ENCODE data around the gene MERTK.

The MERTK gene

GRCh38 chr2:111966241-111966640 lies 67.8 kb downstream of the MERTK start:
- no peak for TF ChIP-seq ZNF274 (IDR thresholded peaks at IDR 0.05; ENCODE audit: low read depth, low read length)
- H3K4me3 ChIP-seq (ENCODE audit: low read length): no peak overlapping the region

GRCh38 chr2:111967018-111967417 lies 68.6 kb downstream of the MERTK start:
- TF ChIP-seq ZNF274 (IDR thresholded peaks at IDR 0.05; ENCODE audit: low read depth, low read length): no peak

GRCh38 chr2:111970453-111970852 lies 72.0 kb downstream of the MERTK start:
- no peak for TF ChIP-seq ZNF274 (IDR thresholded peaks at IDR 0.05; ENCODE audit: low read depth, low read length)

More at GRCh38 chr2:111967018-111967417, 68.6 kb downstream of the MERTK start:
- H3K4me3 ChIP-seq (ENCODE audit: low read length): no peak overlapping the region

GRCh38 chr2:111972955-111973565 lies 74.7 kb downstream of the MERTK start:
- no peak overlapping the region for H3K4me3 ChIP-seq (ENCODE audit: low read length)
- no peak for TF ChIP-seq ZNF274 (IDR thresholded peaks at IDR 0.05; ENCODE audit: low read depth, low read length)

More at GRCh38 chr2:111970453-111970852, 72.0 kb downstream of the MERTK start:
- H3K4me3 ChIP-seq (ENCODE audit: low read length): no peak overlapping the region

GRCh38 chr2:111973701-111974100 lies 75.3 kb downstream of the MERTK start:
- no peak for TF ChIP-seq ZNF274 (IDR thresholded peaks at IDR 0.05; ENCODE audit: low read depth, low read length)
- no peak overlapping the region for H3K4me3 ChIP-seq (ENCODE audit: low read length)

- no peak overlapping the region for H3K4me3 ChIP-seq (ENCODE audit: low read length)
- no peak for TF ChIP-seq ZNF274 (IDR thresholded peaks at IDR 0.05; ENCODE audit: low read depth, low read length)
Observed at GRCh38 chr2:111975053-111975552, 76.7 kb downstream of the MERTK start.

GRCh38 chr2:111975819-111976218 lies 77.4 kb downstream of the MERTK start:
- TF ChIP-seq ZNF274 (IDR thresholded peaks at IDR 0.05; ENCODE audit: low read depth, low read length): no peak
- H3K4me3 ChIP-seq (ENCODE audit: low read length): no peak overlapping the region

- TF ChIP-seq ZNF274 (IDR thresholded peaks at IDR 0.05; ENCODE audit: low read depth, low read length): no peak
- H3K4me3 ChIP-seq (ENCODE audit: low read length): no peak overlapping the region
Observed at GRCh38 chr2:111977240-111977639, 78.8 kb downstream of the MERTK start.

GRCh38 chr2:111978452-111979170 lies 80.2 kb downstream of the MERTK start:
- no peak for TF ChIP-seq ZNF274 (IDR thresholded peaks at IDR 0.05; ENCODE audit: low read depth, low read length)
- no peak overlapping the region for H3K4me3 ChIP-seq (ENCODE audit: low read length)

- no peak for TF ChIP-seq ZNF274 (IDR thresholded peaks at IDR 0.05; ENCODE audit: low read depth, low read length)
- no peak overlapping the region for H3K4me3 ChIP-seq (ENCODE audit: low read length)
Observed at GRCh38 chr2:111981666-111982065, 83.3 kb downstream of the MERTK start.

GRCh38 chr2:111982822-111983221 lies 84.4 kb downstream of the MERTK start:
- H3K4me3 ChIP-seq (ENCODE audit: low read length): no peak overlapping the region
- no peak for TF ChIP-seq ZNF274 (IDR thresholded peaks at IDR 0.05; ENCODE audit: low read depth, low read length)

GRCh38 chr2:111983478-111984212 lies 85.2 kb downstream of the MERTK start:
- TF ChIP-seq ZNF274 (IDR thresholded peaks at IDR 0.05; ENCODE audit: low read depth, low read length): no peak
- no peak overlapping the region for H3K4me3 ChIP-seq (ENCODE audit: low read length)

GRCh38 chr2:111984213-111984604 lies 85.8 kb downstream of the MERTK start:
- no peak for TF ChIP-seq ZNF274 (IDR thresholded peaks at IDR 0.05; ENCODE audit: low read depth, low read length)

GRCh38 chr2:111985514-111985913 lies 87.1 kb downstream of the MERTK start:
- no peak for TF ChIP-seq ZNF274 (IDR thresholded peaks at IDR 0.05; ENCODE audit: low read depth, low read length)
- H3K4me3 ChIP-seq (ENCODE audit: low read length): no peak overlapping the region

More at GRCh38 chr2:111984213-111984604, 85.8 kb downstream of the MERTK start:
- H3K4me3 ChIP-seq (ENCODE audit: low read length): no peak overlapping the region

Measured in GM08714 (cell line).